ENCODE measurements around the gene RHOT1.
A peak's percentile ranks its signal among the peaks of the same experiment; 100 is the strongest.
"Not testable (repeated sequence)": the region's sequence is repeated elsewhere in the genome, so short reads cannot be mapped to it uniquely, and the experiment has no call there.

Gene RHOT1

GRCh38 chr17:32227910-32228309 lies 85.6 kb downstream of the RHOT1 start:
- DNase-seq (ENCODE audit: low read depth): no peak

- no peak for DNase-seq (ENCODE audit: low read depth)
These were observed 93.3 kb downstream of the RHOT1 start for GRCh38 chr17:32235588-32235987.

DNA sequence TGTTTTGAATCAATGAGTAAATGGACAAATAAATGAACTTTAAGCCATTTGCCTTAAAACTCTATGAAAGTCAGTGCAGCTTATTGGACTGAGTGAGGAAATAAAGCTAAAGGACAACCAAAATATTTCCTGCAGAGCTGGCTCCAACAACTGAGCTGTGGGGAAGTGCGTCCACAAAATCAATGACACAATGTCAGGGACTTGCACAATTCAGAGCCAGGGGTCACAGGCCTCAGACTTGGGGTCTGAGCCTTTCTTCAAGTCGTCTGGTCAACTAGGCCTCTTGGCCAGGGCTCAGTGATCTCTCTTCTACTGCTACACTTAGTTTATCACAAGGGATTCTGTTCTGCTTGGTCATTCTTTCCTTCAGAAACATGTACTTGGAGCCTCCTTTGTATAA lies 97.2 kb downstream of the RHOT1 start:
- no peak for DNase-seq (ENCODE audit: low read depth)

DNA sequence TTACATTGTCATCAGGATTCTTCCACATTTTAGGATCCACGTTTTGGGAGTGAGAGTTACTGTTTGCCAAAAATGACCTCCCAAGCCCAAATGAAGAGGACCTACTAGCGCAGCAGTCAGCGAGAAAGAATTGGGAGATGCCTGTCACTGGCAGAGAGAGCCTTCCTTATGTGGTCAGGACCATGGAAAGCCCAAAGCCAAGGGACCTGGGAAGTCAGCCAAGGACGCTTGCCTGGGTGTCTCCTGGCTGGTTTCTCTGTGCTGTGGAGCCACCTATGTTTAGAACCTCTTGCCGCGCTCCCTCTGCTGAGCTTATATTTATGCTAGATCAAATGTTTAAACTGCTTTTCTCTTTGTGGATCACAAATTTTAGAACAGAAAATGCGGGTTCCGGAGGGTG lies 98.4 kb downstream of the RHOT1 start:
- DNase-seq (ENCODE audit: low read depth): no peak

DNA sequence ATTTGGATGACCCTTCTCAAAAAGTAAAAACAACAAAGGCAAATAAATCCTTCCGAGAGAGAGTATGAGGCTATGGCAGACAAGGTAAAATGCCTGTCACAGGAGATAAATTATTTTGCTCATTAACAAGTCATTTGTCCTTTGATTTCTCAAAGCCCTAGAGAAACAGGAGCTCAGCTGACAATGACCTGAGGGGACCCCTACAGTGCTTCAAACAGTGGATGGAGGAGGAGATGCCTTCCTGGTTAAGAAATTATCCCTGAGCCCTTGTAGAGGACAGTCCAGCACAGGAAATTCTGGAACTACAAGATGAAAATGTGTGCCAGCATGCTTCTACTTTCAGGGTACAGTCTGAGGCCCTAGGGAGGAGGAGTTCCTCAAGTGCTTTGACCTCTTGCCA lies 99.3 kb downstream of the RHOT1 start:
- DNase-seq (ENCODE audit: low read depth): no peak

DNA sequence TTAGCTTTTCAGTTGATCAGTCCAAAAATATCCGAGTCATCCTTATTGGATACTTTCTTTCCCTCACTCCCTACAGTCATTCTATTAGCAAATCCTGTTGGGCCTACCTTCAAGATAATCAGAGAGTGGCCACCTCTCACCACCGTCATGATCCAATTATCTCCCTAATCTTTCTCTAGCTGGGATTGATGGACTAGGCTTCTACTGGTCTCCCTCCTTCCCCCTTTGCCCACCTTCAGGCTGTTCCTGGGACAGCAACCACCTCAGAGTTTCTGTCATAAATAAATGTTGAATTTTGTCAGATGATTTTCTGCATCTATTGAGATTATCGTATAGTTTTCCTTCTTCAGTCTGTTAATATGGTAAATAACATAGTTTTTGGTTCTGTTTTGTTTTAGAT lies 107.2 kb downstream of the RHOT1 start:
- DNase-seq (ENCODE audit: low read depth): no peak

- DNase-seq (ENCODE audit: low read depth): peak; percentile 58
These were observed 110.9 kb downstream of the RHOT1 start for GRCh38 chr17:32253117-32253611.

DNA sequence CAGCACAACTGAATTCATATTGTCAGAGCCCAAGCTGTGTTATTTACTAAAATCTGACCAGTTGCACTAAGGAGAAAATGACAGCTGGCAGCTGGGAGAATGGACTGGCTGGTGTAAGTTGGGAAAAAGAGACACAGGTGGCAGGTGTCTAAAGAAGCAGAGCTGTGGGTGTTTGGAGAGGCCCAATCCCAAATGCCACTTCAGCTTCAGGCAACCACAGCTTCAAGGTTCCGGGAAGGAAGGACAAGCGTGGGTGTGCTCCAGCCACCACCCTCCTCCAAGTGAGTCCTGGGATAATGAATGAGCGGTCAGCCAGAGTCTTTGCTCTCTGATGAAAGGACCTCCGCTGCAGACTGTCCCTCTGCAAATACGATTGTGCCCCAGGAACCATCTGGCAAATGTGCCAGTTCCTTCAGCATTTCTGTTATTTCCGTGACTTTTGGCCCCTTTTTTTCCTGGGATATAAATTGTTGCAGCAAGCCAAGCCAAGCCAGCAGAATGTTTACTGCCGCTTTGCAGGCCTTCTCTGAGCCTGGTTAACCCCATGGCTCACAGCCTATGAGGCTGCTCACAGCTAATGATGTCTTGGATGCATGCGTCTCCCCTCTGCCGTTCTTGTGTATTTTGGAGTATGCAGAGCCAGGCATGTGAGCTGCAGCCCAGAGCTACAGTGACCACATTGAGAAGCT lies 113.9 kb downstream of the RHOT1 start:
- no peak for DNase-seq (ENCODE audit: low read depth)

GRCh38 chr17:32256701-32257019 lies 114.4 kb downstream of the RHOT1 start:
- no peak for DNase-seq (ENCODE audit: low read depth)

- no peak for DNase-seq (ENCODE audit: low read depth)
These were observed 116.3 kb downstream of the RHOT1 start for GRCh38 chr17:32258383-32259140.

DNA sequence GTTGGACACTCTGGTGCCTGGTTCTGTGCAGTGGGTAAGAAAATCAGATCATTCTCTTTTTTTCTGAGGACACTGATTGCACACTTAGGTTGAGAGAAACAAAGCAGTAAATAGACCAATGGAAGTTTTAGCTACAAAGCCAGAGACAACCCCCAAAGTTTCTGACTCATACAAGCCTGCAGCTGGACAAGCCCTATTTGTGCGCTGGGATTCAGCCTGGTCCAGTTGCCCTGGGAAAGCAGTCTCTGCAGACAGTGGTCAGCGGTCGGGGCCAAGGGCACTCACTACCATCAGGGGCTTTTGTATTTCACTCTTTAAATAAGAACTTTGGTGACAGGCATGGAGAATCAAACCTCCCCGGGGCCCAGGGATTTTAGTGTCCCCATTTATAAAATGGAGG lies 117.3 kb downstream of the RHOT1 start:
- no peak for DNase-seq (ENCODE audit: low read depth)

GRCh38 chr17:32261417-32261736 lies 119.1 kb downstream of the RHOT1 start:
- DNase-seq (ENCODE audit: low read depth): no peak

DNA sequence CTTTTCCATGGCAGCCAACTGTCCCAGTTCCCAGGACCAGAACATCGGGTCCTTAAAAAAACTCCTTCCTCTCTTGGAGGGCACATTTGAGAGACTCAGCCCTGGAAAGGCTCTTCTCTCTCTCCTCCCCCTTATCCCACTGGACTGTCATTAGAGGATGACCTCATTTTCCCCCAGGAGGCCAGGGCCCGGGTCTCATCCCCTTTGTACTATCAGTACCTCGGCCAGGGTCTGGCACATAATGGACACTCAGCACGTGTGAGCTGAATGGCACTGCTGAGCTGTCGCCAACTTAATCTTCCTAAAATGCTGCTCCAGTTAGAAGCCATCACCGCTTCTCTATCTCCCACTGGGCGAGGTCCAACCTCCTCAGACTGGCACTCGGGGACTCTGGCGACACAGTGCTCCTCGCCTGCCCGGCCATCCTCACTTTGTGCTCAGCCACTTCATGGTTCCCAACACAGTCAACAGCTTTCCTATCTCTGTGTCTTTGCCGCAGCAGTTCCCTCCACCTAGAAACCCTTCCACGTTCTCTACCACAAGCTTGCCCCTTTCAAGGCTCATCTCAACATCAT lies 119.7 kb downstream of the RHOT1 start:
- no peak for DNase-seq (ENCODE audit: low read depth)

GRCh38 chr17:32263515-32263914 lies 121.2 kb downstream of the RHOT1 start:
- not testable (repeated sequence) for DNase-seq (ENCODE audit: low read depth)

DNA sequence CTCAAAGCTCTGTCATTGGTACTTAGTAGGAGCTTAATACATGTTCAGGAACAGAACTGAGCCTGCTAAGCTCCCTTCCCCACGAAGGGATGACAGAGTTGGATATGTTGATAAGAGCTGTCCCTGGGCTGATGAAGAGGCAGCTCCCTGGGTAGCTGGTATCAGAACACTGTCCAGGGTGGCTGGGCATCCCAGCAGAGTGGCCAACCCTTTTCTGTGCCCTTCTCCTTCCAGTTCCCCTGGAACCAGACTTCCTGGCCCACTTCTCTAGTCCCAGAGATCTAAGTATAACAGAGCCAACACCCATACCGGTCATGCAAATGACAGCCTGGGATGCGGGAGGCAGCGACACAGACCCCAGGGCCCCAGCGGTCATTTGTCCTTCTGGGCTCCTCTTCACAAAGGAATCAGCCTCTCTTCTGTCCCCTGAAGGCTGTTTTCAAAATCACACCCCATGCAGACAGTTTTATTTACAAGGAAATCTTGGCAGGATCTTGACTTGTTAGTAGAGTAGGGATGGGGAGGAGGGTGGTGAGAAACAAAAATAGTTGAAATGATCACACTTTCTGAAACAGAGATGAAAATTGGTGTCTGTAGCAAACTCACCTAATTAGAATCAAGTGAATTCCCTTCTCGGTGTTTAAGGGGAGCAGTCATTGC lies 122.0 kb downstream of the RHOT1 start:
- no peak for DNase-seq (ENCODE audit: low read depth)

DNA sequence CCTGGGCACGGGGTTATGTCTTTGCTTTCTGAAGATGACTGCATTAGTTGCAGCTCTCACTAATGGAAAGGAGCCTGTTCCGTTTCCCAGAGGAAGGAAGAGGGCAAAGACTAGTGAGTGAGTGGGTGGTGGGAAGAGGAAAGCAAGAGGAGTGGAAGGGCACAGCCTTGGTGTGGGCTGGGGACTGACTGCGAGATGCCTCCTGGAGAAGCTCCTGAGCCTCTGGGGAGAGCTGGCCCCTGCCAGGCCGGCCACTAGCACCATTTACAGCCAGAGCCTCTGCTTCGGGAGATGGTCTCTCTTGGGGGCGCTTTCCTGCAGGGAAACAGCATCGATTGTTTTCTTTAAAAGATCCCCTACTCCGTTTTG lies 122.5 kb downstream of the RHOT1 start:
- DNase-seq (ENCODE audit: low read depth): no peak

- DNase-seq (ENCODE audit: low read depth): no peak
These were observed 123.1 kb downstream of the RHOT1 start, which contains the start of gene RHBDL3 for GRCh38 chr17:32265192-32265923. Gene RHBDL3 (plus strand): TSS chr17:32265832. CDS start chr17:32266190, 358 bp downstream.

GRCh38 chr17:32266051-32266388 lies 123.7 kb downstream of the RHOT1 start:
- no peak for DNase-seq (ENCODE audit: low read depth)

DNA sequence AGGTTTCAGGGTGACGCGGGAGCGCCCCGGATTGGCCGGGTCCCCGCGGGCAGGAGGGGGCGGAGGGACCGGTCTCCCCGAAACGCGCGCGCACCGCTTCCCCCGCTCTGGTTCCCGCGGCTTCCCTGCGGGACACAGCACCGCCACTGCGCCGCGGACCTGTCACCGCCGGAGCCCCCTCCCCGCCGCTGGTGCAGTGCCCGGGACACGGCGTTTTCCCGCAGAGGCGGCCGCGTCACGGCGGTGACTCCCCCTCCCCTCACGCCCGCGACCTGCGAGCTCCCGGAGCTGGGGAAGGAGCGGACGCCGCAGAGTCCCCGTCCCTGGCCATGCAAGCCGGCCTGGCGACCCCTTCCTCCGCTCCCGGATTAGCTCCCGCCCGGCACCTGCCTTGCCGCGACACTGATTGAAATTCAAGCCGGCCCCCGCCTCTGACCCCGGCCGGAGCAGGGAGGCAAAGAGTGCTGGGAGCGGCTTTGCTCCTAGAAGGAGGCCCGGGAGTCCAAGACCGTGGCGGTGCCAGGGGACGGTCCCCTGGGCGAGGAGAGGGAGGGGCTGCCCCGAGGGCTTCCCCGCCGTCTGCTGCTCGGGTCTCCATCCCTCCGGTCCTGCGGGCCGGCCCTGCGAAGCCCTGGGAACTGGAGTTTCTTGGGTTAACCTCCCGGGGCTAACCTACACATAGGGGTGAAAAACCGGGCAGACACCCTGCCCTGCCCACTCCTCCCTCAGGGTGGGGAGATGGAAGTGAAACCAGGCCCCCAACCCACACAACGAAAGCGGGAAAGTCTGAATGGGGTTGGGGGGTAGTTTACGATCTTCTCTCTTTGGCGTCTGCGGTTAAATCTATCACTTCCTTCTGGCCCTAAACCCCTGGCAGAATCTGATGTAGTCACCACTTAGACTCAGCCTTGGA lies 124.3 kb downstream of the RHOT1 start:
- DNase-seq (ENCODE audit: low read depth): no peak

- no peak for DNase-seq (ENCODE audit: low read depth)
These were observed 125.4 kb downstream of the RHOT1 start for GRCh38 chr17:32267690-32268205.

GRCh38 chr17:32268734-32269288 lies 126.5 kb downstream of the RHOT1 start:
- no peak for DNase-seq (ENCODE audit: low read depth)

All from stimulated activated CD8-positive, alpha-beta memory T cell treated with anti-CD3 and anti-CD28 coated beads, Interleukin-4, amount 100 ng/mL, for 24 hours (primary cell).